SKM-1 treated with dmso at 0.1 percent for 144 hours (cell line): Measurements from ENCODE around the gene FIBCD1.

Source experiments
- DNase-seq: peaks from one replicate; lab custom pipeline; 2025; ENCODE audit not compliant: unreplicated experiment; lab: John Stamatoyannopoulos, UW

The FIBCD1 gene

GRCh38 chr9:130884111-130884531 lies 54.9 kb downstream of the FIBCD1 start:
- no peak for DNase-seq

- no peak for DNase-seq
These were observed 55.6 kb downstream of the FIBCD1 start for GRCh38 chr9:130883479-130883878.

- no peak for DNase-seq
These were observed 56.3 kb downstream of the FIBCD1 start for GRCh38 chr9:130882696-130883225.

- no peak for DNase-seq
These were observed 57.5 kb downstream of the FIBCD1 start for GRCh38 chr9:130881516-130881915.

- DNase-seq, result no peak
These were observed 58.3 kb downstream of the FIBCD1 start for GRCh38 chr9:130880599-130881220.

GRCh38 chr9:130879863-130880411 lies 59.1 kb downstream of the FIBCD1 start:
- no peak for DNase-seq

- no peak for DNase-seq
These were observed 60.8 kb downstream of the FIBCD1 start for GRCh38 chr9:130878295-130878694.

GRCh38 chr9:130877300-130877699 lies 61.7 kb downstream of the FIBCD1 start:
- no peak for DNase-seq

- DNase-seq, result no peak
These were observed 64.3 kb downstream of the FIBCD1 start for GRCh38 chr9:130874783-130875182.

- DNase-seq, result no peak
These were observed 65.1 kb downstream of the FIBCD1 start for GRCh38 chr9:130873966-130874365.

- DNase-seq, result no peak
These were observed 66.0 kb downstream of the FIBCD1 start for GRCh38 chr9:130872912-130873503.

- DNase-seq, result no peak
These were observed 66.5 kb downstream of the FIBCD1 start for GRCh38 chr9:130872508-130872907.

GRCh38 chr9:130872093-130872492 lies 67.0 kb downstream of the FIBCD1 start:
- DNase-seq, result no peak

- DNase-seq, result no peak
These were observed 67.5 kb downstream of the FIBCD1 start for GRCh38 chr9:130871395-130872062.

GRCh38 chr9:130870491-130871381 lies 68.3 kb downstream of the FIBCD1 start:
- DNase-seq, result no peak

- DNase-seq, result no peak
These were observed 69.8 kb downstream of the FIBCD1 start for GRCh38 chr9:130869250-130869649.

- DNase-seq, result no peak
These were observed 70.8 kb downstream of the FIBCD1 start for GRCh38 chr9:130868230-130868629.

GRCh38 chr9:130867556-130867955 lies 71.5 kb downstream of the FIBCD1 start:
- DNase-seq, result no peak

- DNase-seq, result peak; percentile 90
These were observed 72.5 kb downstream of the FIBCD1 start for GRCh38 chr9:130866474-130866965.

GRCh38 chr9:130865921-130866320 lies 73.1 kb downstream of the FIBCD1 start:
- no peak for DNase-seq

- DNase-seq, result no peak
These were observed 74.5 kb downstream of the FIBCD1 start for GRCh38 chr9:130864541-130864940.
